Kidney epithelial cell (primary cell): ENCODE measurements around the gene KRTAP4-9. TPM values are rescaled to one million over a fixed set of nuclear protein-coding genes. Genes with fewer than 3 reads are reported as not detected.
"Not testable (repeated sequence)": the region's sequence is repeated elsewhere in the genome, so short reads cannot be mapped to it uniquely, and the experiment has no call there.

Experiments used
- DNase-seq: peaks from one replicate; pipeline ENCODE4 v3.0.0-alpha.2; 2010; ENCODE audit warnings: low read depth
- H3K27me3 ChIP-seq: 2 replicates; pipeline ENCODE4 v1.6.0; 2011; ENCODE audit warnings: low read length; ENCODE audit not compliant: control insufficient read depth, insufficient read depth
- H3K36me3 ChIP-seq: 2 replicates; pipeline ENCODE4 v1.5.1; 2011; ENCODE audit warnings: low read length; ENCODE audit not compliant: control insufficient read depth, insufficient read depth
- H3K4me3 ChIP-seq: 2 replicates; pipeline ENCODE4 v1.5.1; 2011; ENCODE audit warnings: low read depth, mild to moderate bottlenecking, control low read depth, low read length
- CTCF ChIP-seq: IDR thresholded peaks from 2 replicates; pipeline ENCODE4 v1.5.1; 2011; ENCODE audit warnings: mild to moderate bottlenecking, moderate library complexity, low read length, control low read depth, inconsistent platforms; ENCODE audit not compliant: insufficient read depth, poor library complexity, severe bottlenecking
- total RNA-seq: library from RNA; depleted of rRNA; stranded (reverse); fragments of >200 nt; gene quantifications from 2 replicates; pipeline ENCODE4 v1.2.3, GENCODE V29; 2015

Gene KRTAP4-9
- total RNA-seq, 1 donor from 2014 or later, result not detected

GRCh38 chr17:41133880-41134735 lies 28.9 kb downstream of the KRTAP4-9 start:
- no peaks in the 10 kb centered on the region for H3K36me3 ChIP-seq
- no peak for TF ChIP-seq CTCF
- no peak overlapping the region for H3K4me3 ChIP-seq
- no peak for DNase-seq
- H3K27me3 ChIP-seq, result no peaks in the 10 kb centered on the region

DNA sequence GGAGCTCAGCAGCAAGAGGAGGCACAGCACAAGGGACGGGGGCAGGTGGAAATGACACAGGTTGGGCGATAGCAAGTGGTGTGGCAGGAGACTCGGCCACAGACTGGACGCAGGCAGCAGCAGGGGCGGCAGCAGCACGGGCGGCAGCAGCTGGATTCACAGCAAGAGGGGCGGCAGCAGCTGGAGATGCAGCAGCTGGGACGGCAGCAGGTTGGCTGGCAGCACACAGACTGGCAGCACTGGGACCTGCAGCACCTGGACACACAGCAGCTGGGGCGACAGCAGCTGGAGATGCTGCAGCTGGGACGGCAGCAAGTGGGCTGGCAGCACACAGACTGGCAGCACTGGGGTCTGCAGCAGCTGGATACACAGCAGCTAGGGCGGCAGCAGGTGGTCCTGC lies 34.7 kb downstream of the KRTAP4-9 start:
- DNase-seq, H3K36me3 ChIP-seq, H3K4me3 ChIP-seq, H3K27me3 ChIP-seq: not testable (repeated sequence)

DNA sequence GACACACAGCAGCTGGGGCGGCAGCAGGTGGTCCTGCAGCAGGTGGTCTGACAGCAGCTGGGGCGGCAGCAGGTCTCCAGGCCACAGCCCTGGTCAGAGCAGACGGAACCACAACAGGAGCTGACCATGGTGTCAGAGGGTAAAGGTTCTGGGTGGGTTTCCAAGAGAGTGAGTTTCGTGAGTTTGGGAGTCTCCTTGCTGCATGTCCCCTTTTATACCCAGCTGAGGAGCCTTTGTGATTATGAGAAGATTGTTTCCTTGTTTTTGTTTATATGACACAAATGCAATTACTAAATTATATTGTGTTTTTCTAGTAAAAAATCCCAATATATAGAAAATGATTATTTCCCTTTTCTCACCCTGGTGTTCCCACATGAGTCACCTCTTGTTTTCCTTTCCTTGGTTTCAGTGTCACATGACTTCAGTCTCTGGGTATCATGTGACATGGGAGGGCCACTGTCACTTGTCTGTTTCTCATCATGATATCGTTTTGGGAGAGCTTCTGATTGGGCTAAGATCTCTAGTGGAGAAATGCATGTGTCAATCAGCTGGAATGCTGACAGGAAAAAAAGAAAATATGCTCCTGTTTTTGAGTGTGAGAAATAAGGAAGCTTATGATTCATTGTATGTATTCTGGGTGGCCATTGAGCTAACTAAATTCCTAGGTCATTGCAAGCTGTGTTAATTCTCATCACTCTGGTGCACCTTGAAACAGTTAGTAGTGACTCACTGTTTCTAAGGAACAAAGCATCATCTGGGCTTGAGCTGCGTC lies 35.4 kb downstream of the KRTAP4-9 start, which contains the start of gene KRTAP4-6:
KRTAP4-6 (minus strand) TSS at position 185 of the 772 bp plus-strand sequence; CDS start at position 128, 57 bp downstream.
- peak; percentile 92 for DNase-seq

GRCh38 chr17:41141361-41141760 lies 36.2 kb downstream of the KRTAP4-9 start:
- Histone ChIP-seq H3K4me3 (no peak overlapping the region), H3K27me3 (no peaks in the 10 kb centered on the region), H3K36me3 (no peaks in the 10 kb centered on the region)
- DNase-seq, result no peak
- no peak for TF ChIP-seq CTCF

More for the DNA sequence above, 35.4 kb downstream of the KRTAP4-9 start, which contains the start of gene KRTAP4-6:
- TF ChIP-seq CTCF, result no peak
- Histone ChIP-seq H3K36me3 (no peaks in the 10 kb centered on the region), H3K27me3 (no peaks in the 10 kb centered on the region), H3K4me3 (no peak within 1 kb of the TSS)

- TF ChIP-seq CTCF, result no peak
- H3K36me3 ChIP-seq, result no peaks in the 10 kb centered on the region
- no peak overlapping the region for H3K4me3 ChIP-seq
- no peak for DNase-seq
- no peaks in the 10 kb centered on the region for H3K27me3 ChIP-seq
These were observed 39.7 kb downstream of the KRTAP4-9 start for GRCh38 chr17:41144846-41145245.

DNA sequence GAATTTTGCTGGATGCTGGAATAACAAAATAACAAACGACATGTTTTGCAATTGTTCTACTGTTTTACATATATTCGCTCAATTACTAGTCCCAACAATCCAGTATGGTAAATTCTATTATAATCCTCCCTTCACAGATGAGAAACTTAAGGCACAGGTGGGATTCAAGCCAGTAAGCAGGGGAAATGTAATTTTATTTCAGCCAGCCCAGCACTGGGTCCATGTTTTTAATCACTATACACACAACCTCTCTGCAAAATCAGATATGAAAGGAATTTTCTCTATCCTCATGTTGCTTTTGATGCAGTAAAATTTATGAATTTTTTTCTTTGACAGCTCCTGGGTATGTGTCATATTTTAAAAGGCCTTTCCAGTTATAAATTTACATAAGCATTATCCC lies 40.1 kb downstream of the KRTAP4-9 start:
- no peak for DNase-seq
- no peak for TF ChIP-seq CTCF
- Histone ChIP-seq H3K36me3 (no peaks in the 10 kb centered on the region), H3K4me3 (no peak overlapping the region), H3K27me3 (no peaks in the 10 kb centered on the region)
